Subcutaneous abdominal adipose tissue (tissue), 5 donors: ENCODE data around the gene APLF.

Experiments
- H3K27ac ChIP-seq: one replicate; pipeline ENCODE4 v1.7.0; 2013; ENCODE audit warnings: low read depth, mild to moderate bottlenecking, inconsistent platforms, low read length, moderate library complexity
- H3K27me3 ChIP-seq, 5 donors: one replicate each; pipeline ENCODE4 v1.7.0; 2013; ENCODE audit warnings: low read length in 5 of 5, inconsistent platforms in 1 of 5; ENCODE audit not compliant: control insufficient read depth in 5 of 5, insufficient read depth in 4 of 5
- H3K36me3 ChIP-seq, 5 donors: one replicate each; pipeline ENCODE4 v1.7.0; 2013; ENCODE audit warnings: low read length in 5 of 5; ENCODE audit not compliant: control insufficient read depth in 5 of 5, insufficient read depth in 5 of 5
- H3K4me1 ChIP-seq, 5 donors: one replicate each; pipeline ENCODE4 v1.7.0; 2013; ENCODE audit warnings: low read length in 5 of 5, mild to moderate bottlenecking in 3 of 5, moderate library complexity in 1 of 5; ENCODE audit not compliant: control insufficient read depth in 5 of 5, insufficient read depth in 5 of 5
- H3K4me3 ChIP-seq, 5 donors: one replicate each; pipeline ENCODE4 v1.7.0; 2013; ENCODE audit warnings: low read length in 5 of 5, low read depth in 1 of 5
- H3K9ac ChIP-seq, 5 donors: one replicate each; pipeline ENCODE4 v1.7.0; 2013; ENCODE audit warnings: low read length in 5 of 5, mild to moderate bottlenecking in 4 of 5, moderate library complexity in 3 of 5
- H3K9me3 ChIP-seq, 5 donors: one replicate each; pipeline ENCODE4 v1.7.0; 2013; ENCODE audit warnings: low read length in 5 of 5; ENCODE audit not compliant: control insufficient read depth in 5 of 5
- donor health status: healthy.
- donor health status: healthy.
- donor health status: healthy.
- donor health status: healthy.
- donor health status: healthy.

APLF gene, protein sequence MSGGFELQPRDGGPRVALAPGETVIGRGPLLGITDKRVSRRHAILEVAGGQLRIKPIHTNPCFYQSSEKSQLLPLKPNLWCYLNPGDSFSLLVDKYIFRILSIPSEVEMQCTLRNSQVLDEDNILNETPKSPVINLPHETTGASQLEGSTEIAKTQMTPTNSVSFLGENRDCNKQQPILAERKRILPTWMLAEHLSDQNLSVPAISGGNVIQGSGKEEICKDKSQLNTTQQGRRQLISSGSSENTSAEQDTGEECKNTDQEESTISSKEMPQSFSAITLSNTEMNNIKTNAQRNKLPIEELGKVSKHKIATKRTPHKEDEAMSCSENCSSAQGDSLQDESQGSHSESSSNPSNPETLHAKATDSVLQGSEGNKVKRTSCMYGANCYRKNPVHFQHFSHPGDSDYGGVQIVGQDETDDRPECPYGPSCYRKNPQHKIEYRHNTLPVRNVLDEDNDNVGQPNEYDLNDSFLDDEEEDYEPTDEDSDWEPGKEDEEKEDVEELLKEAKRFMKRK

GRCh38 chr2:68467077-68467960 lies at the start of gene APLF, which contains the start of gene FBXO48:
APLF (plus strand) TSS chr2:68467585; CDS start chr2:68467732, 147 bp downstream.
FBXO48 (minus strand) TSS chr2:68467294; CDS start chr2:68465145, 2,149 bp downstream.
- peak within 1 kb of the TSS; percentile 78 to 96 (median 96) for H3K9ac ChIP-seq
- no peaks in the 10 kb centered on the region for H3K36me3 ChIP-seq
- peak within 1 kb of the TSS; percentile 74 to 99 (median 91) for H3K4me3 ChIP-seq
- H3K9me3 ChIP-seq = no peaks in the 10 kb centered on the region
- no peaks in the 10 kb centered on the region for H3K27me3 ChIP-seq
- H3K27ac ChIP-seq = peak within 1 kb of the TSS; percentile 93
- H3K4me1 ChIP-seq = peaks cover 0 to 29% (median 22%) of the 10 kb centered on the region in 5 donors

DNA sequence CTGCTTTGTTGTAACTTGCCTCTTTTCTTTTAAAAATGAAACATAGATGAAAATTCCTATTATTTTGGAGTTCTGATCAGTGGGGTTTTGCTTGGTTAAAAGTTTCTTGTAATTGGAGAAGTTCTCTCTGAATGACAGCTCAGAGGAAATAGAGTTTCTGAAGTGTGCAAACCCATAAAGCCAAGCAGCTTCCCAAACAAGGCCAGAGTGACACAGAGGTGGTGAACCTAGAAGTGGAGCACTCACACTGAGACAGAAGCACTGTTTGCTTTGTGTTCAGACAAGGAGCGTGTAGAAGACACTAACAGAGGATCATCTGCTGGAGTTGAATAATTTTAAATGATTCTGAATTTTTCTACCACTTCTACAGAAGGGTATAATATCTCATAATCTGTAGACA lies 49.5 kb upstream of the APLF start:
- Histone ChIP-seq H3K9ac (peak overlapping the region in 2 of 5 donors; percentile 33 to 42), H3K4me1 (peaks cover 2 to 50% (median 46%) of the 10 kb centered on the region in 5 donors), H3K9me3 (no peaks in the 10 kb centered on the region), H3K27ac (peak overlapping the region; percentile 53), H3K4me3 (no peak overlapping the region), H3K27me3 (no peaks in the 10 kb centered on the region), H3K36me3 (no peaks in the 10 kb centered on the region)

DNA sequence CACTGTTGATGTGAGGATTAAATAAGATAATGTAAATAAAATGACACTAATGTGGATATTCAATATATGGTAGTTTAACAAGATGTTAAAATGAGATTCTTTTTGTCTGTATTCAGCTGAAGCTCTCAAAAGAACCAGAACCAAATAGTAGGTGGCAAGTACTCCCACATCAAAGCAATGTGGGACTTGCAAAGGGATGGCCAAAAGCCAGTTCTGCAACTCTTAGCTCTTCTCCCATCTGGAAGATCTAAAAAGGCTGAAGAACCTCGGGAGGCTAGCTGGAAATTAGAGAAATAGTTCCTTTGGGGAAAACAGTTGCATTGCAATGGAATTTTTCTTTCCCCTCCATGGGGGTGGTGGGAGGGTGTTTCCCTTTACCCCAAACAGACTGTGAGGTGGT lies 49.0 kb upstream of the APLF start:
- Histone ChIP-seq H3K27ac (peak overlapping the region; percentile 53), H3K27me3 (no peaks in the 10 kb centered on the region), H3K4me1 (peaks cover 2 to 45% (median 42%) of the 10 kb centered on the region in 5 donors), H3K9ac (no peak overlapping the region), H3K36me3 (no peaks in the 10 kb centered on the region), H3K9me3 (no peaks in the 10 kb centered on the region), H3K4me3 (no peak overlapping the region)

DNA sequence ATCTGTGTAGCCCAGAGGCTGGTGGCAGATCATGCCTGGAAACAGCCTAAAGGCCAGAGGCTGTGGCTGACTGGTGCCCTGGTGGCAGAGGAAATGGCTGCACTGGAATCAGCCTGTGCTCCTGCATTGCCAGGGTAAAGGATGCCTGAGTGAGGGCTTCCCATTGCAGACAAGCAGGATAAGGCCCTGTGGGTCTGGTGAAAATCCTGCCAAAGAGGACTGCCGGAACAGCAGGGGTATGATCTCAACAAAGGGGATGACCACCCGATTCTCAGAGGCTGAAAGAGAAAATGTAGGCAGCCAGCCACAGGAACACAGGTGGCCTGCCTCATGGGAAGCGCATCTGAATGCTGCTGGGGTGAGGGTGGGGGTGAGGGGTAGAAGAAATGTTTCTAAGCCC lies 48.5 kb upstream of the APLF start:
- H3K36me3 ChIP-seq = no peaks in the 10 kb centered on the region
- no peaks in the 10 kb centered on the region for H3K27me3 ChIP-seq
- peaks cover 2 to 41% (median 38%) of the 10 kb centered on the region in 5 donors for H3K4me1 ChIP-seq
- H3K4me3 ChIP-seq = no peak overlapping the region
- no peaks in the 10 kb centered on the region for H3K9me3 ChIP-seq
- peak overlapping the region; percentile 53 for H3K27ac ChIP-seq
- H3K9ac ChIP-seq = no peak overlapping the region

DNA sequence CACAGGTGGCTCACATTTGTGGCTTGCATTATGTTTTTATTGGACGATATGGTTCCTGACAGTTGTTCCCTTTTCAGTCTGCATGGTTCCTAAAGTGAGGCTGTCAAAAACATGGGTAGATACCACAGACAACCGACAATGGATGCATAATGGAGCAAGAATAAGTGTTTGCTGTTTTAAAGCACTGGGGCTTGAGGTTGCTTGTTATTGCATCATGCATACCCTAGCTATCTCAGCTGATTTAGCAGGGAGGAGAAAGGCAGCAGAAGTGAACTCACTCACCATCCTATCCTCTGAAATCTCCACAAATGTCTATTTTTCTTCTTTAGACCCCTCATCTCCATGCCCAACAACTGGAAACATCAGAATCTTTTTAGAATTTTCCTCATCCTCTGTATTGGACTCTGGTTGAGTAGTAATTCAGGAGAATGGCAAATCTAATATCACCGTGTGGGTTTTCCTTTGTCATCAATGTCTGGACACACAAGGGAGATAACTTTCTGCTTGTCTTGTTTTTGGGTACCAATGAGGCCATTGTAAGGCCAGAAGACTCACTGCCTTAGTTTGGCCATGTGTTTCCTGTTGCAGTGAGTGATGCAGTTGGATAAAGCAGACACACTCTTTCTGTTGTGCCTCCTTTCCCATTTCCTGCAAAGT lies 47.0 kb upstream of the APLF start:
- no peaks in the 10 kb centered on the region for H3K27me3 ChIP-seq
- no peaks in the 10 kb centered on the region for H3K9me3 ChIP-seq
- no peak overlapping the region for H3K9ac ChIP-seq
- no peak overlapping the region for H3K4me3 ChIP-seq
- no peak overlapping the region for H3K27ac ChIP-seq
- H3K4me1 ChIP-seq = peaks cover 2 to 40% (median 35%) of the 10 kb centered on the region in 5 donors
- no peaks in the 10 kb centered on the region for H3K36me3 ChIP-seq

DNA sequence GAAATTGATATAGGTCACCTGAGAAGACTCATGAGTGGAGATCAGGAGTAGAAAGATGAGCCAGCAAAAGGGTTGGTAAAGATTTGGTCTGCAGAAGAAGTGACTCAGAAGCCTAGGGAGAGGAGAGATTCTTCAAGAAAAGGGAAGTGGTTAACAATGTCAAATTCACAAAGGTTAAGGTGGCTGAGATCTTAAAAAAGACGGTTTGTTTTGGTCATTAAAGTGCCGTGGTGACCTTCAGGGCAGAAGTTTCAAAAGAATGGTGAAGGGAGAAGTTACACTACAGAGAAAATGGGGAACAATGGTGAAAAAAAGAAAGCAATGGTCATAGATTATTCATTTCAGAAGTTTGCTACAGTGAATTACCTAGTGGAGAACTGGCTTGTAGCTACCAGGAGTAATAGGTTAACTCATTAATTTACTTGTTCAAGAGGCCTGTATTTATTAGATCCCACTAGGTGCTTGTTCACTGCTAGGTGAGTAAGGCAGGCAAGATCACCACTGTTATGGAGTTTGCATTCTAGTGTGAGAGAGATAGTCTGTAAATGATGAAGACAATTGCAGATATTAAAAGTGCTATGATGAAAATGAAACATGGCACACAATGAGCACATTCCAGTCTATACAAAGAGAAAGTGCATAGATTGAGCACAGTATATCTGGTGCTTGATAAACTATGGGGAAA lies 43.3 kb upstream of the APLF start:
- H3K4me3 ChIP-seq = no peak overlapping the region
- no peak overlapping the region for H3K27ac ChIP-seq
- no peaks in the 10 kb centered on the region for H3K27me3 ChIP-seq
- H3K4me1 ChIP-seq = peaks cover 0 to 43% (median 38%) of the 10 kb centered on the region in 5 donors
- no peak overlapping the region for H3K9ac ChIP-seq
- no peaks in the 10 kb centered on the region for H3K36me3 ChIP-seq
- no peaks in the 10 kb centered on the region for H3K9me3 ChIP-seq

DNA sequence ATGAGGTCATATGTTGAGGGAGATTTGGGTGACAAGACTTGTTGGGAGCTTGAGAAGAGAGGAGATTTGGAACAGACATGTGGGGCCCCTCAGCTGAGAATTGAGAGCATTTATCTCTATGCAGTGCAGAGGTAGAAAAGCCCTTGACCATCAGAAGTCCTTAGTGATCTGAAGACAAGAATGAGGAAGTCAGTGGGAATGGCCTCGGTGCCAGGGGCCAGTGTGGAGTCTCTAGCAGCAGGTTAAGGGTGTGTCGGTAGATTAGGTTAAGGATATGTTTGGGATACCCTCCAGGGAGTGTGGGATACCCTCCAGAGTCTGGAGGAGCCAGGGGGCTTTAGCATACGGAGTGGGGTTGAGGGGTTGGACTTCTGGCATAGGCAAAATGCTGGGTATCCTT lies 41.9 kb upstream of the APLF start:
- Histone ChIP-seq H3K9ac (no peak overlapping the region), H3K27me3 (no peaks in the 10 kb centered on the region), H3K4me3 (no peak overlapping the region), H3K9me3 (no peaks in the 10 kb centered on the region), H3K27ac (no peak overlapping the region), H3K4me1 (peaks cover 0 to 43% (median 30%) of the 10 kb centered on the region in 5 donors), H3K36me3 (no peaks in the 10 kb centered on the region)

- H3K4me3 ChIP-seq = no peak overlapping the region
- peak overlapping the region in 1 of 5 donors; percentile 39 for H3K9ac ChIP-seq
- no peaks in the 10 kb centered on the region for H3K9me3 ChIP-seq
- no peaks in the 10 kb centered on the region for H3K36me3 ChIP-seq
- peak overlapping the region; percentile 86 for H3K27ac ChIP-seq
- no peaks in the 10 kb centered on the region for H3K27me3 ChIP-seq
- H3K4me1 ChIP-seq = peaks cover 0 to 46% (median 32%) of the 10 kb centered on the region in 5 donors
Measured at GRCh38 chr2:68426446-68426845, 40.9 kb upstream of the APLF start.

GRCh38 chr2:68426848-68427579 lies 40.4 kb upstream of the APLF start:
- Histone ChIP-seq H3K4me1 (peaks cover 0 to 52% (median 37%) of the 10 kb centered on the region in 5 donors), H3K9me3 (no peaks in the 10 kb centered on the region), H3K27me3 (no peaks in the 10 kb centered on the region), H3K9ac (peak overlapping the region in 2 of 5 donors; percentile 35 to 39), H3K36me3 (no peaks in the 10 kb centered on the region), H3K27ac (peak overlapping the region; percentile 86), H3K4me3 (no peak overlapping the region)
